ENCODE data around the gene MPRIP.

The MPRIP gene

DNA sequence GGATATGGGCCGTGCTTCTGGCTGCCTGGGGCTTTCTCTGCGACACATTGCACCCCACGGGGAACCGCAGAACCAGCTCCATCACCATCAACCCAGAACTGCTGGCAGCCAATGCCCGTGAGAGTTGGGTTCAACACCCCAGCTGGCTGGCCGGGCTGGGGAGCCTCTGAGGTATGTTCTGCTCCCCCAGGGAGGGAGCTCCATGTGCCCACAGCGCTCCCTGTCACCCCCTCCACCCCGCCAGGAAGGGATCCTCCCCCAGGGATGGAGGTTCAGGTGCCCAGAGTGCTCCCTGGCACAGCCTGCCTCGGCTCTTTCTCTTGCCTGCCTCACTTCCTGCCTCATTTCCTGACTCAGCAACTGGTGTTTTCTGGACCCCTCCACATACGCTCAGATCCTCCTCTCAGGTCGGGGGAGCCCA is 24.2 kb upstream of the MPRIP start:
- Histone ChIP-seq H3K4me3 (ENCODE audit: low read depth, low read length) (no peak overlapping the region), H3K27me3 (ENCODE audit: insufficient read depth, low read depth, severe bottlenecking) (no peaks in the 10 kb centered on the region), H3K27ac (no peak overlapping the region), H3K36me3 (no peaks in the 10 kb centered on the region), H3K9me3 (ENCODE audit: severe bottlenecking) (no peaks in the 10 kb centered on the region)
- TF ChIP-seq, protein P1, sequence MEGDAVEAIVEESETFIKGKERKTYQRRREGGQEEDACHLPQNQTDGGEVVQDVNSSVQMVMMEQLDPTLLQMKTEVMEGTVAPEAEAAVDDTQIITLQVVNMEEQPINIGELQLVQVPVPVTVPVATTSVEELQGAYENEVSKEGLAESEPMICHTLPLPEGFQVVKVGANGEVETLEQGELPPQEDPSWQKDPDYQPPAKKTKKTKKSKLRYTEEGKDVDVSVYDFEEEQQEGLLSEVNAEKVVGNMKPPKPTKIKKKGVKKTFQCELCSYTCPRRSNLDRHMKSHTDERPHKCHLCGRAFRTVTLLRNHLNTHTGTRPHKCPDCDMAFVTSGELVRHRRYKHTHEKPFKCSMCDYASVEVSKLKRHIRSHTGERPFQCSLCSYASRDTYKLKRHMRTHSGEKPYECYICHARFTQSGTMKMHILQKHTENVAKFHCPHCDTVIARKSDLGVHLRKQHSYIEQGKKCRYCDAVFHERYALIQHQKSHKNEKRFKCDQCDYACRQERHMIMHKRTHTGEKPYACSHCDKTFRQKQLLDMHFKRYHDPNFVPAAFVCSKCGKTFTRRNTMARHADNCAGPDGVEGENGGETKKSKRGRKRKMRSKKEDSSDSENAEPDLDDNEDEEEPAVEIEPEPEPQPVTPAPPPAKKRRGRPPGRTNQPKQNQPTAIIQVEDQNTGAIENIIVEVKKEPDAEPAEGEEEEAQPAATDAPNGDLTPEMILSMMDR (IDR thresholded peaks at IDR 0.05; ENCODE audit: low read depth, low read length), result no peak
- DNase-seq, result no peak

DNA sequence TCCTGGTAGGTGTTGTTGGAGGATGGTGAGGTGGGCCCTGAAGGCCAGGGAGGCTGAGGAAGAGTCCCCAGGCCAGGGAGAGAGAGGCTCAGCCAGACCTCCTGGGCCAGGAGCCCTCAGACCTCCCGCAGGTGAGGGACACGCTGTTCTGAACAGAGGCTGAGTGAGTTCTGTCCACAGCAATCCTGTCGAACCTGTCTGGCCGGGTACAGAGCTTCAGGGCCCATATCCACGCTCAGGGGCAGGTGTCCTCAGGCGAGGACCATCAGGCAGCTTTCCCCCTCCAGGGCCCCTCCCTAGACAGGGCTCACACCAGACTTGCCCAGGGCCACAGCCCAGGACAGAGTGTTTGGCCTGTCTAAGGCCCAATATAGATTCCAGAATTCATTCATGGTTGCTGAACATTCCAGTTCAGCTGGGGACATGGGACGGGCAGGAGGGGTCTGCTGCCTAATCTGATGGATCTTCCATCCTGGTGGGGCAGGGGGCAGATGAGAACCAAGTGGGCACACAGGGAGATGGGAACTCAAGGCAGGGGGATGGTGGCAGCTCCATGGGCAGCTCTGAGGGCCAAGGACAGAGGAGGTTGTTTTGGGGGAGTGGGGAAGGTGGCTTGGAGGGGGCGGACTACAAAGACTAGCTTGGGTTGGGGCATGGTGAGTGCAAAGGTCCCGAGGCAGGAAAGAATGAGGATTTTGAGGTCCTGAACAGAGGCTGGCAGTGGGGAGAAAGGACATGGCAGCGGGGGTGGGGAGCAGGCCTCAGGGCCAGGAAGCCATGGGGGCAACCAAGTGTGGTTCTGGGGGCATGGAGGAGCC is 23.4 kb upstream of the MPRIP start:
- H3K36me3 ChIP-seq, result no peaks in the 10 kb centered on the region
- TF ChIP-seq, protein P1 (IDR thresholded peaks at IDR 0.05; ENCODE audit: low read depth, low read length), result no peak
- H3K4me3 ChIP-seq (ENCODE audit: low read depth, low read length), result no peak overlapping the region
- H3K27me3 ChIP-seq (ENCODE audit: insufficient read depth, low read depth, severe bottlenecking), result no peaks in the 10 kb centered on the region
- no peak overlapping the region for H3K27ac ChIP-seq
- H3K9me3 ChIP-seq (ENCODE audit: severe bottlenecking), result no peaks in the 10 kb centered on the region
- no peak for DNase-seq

DNA sequence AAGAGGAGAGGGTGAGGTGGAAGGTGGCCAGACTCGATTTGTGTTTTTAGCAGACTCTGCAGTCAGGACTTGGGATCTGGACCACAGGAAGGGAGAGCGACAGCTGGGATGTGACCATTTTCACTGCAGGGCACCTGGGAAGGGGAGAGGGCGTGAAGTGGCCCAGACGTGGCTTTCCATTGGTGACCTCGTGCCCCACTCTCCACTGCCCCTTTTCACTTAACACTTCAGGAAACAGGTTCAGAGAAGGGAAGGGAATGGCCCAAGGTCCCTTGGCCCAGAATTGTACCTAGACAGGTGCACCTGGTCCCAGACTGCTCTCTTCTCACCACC is 22.9 kb upstream of the MPRIP start:
- Histone ChIP-seq H3K9me3 (ENCODE audit: severe bottlenecking) (no peaks in the 10 kb centered on the region), H3K27me3 (ENCODE audit: insufficient read depth, low read depth, severe bottlenecking) (no peaks in the 10 kb centered on the region), H3K36me3 (no peaks in the 10 kb centered on the region), H3K27ac (no peak overlapping the region), H3K4me3 (ENCODE audit: low read depth, low read length) (no peak overlapping the region)
- TF ChIP-seq, protein P1 (IDR thresholded peaks at IDR 0.05; ENCODE audit: low read depth, low read length), result no peak
- no peak for DNase-seq

DNA sequence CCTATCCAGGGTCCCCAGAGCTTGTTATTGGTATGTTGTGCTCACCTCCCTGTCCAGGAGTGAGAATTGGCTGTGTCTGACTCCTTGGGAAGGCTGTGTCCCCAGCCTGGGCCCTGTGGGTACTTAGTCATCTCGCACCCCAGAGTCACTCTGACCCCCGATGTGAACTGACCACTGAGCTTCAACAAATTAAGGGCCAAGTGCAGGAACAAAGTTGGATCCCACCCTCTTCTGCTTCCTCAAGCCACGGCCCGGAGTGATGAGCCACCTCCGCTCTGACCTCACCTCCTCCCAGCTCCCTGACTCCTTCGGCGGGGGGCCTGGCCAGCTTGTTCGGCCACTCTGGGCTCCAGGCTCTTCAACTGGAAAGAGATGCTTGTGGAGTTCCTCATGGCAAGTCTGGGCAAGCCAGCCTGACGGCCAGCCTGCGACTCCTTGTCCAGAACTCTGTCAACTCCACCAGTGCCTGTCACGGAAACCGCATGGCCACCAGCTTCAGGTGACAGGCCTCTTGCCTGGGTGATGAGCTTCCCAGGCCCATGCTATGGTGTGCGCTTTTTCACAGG is 22.3 kb upstream of the MPRIP start:
- TF ChIP-seq, protein P1 (IDR thresholded peaks at IDR 0.05; ENCODE audit: low read depth, low read length), result no peak
- Histone ChIP-seq H3K36me3 (no peaks in the 10 kb centered on the region), H3K27me3 (ENCODE audit: insufficient read depth, low read depth, severe bottlenecking) (no peaks in the 10 kb centered on the region), H3K9me3 (ENCODE audit: severe bottlenecking) (no peaks in the 10 kb centered on the region), H3K27ac (no peak overlapping the region), H3K4me3 (ENCODE audit: low read depth, low read length) (no peak overlapping the region)
- DNase-seq, result no peak

DNA sequence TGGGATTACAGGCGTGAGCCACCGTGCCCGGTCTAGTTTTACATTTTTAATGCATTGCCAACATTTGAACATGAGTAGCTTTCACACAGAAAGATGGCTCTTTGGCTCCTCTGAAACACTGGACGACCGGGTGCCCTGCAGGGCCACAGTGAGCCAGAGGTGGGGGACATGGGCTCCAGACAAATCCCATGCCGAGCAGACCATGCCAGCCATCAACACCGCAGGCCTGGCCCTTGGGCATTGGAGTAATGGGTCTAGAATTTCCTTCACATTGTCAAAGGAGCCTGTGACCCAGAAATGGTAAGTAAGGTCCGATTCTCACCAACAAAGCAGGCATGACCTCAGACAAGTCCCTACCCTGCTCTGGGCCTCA is 21.4 kb upstream of the MPRIP start:
- H3K27ac ChIP-seq, result peak overlapping the region; percentile 31
- no peaks in the 10 kb centered on the region for H3K27me3 ChIP-seq (ENCODE audit: insufficient read depth, low read depth, severe bottlenecking)
- DNase-seq, result no peak
- TF ChIP-seq, protein P1 (IDR thresholded peaks at IDR 0.05; ENCODE audit: low read depth, low read length), result no peak
- H3K36me3 ChIP-seq, result no peaks in the 10 kb centered on the region
- no peaks in the 10 kb centered on the region for H3K9me3 ChIP-seq (ENCODE audit: severe bottlenecking)
- no peak overlapping the region for H3K4me3 ChIP-seq (ENCODE audit: low read depth, low read length)
